ENCODE measurements around the gene ARMC5.

GRCh38 chr16:31496670-31497069 is 37.4 kb downstream of the ARMC5 start:
- no peak for TF ChIP-seq CTCF (IDR thresholded peaks at IDR 0.05)
- no peak for TF ChIP-seq POLR2A (IDR thresholded peaks at IDR 0.05)
